Liver (tissue), 9 donors: ENCODE results near the gene SMCO1. TPM values are rescaled to one million over a fixed set of nuclear protein-coding genes. Genes with fewer than 3 reads are reported as not detected.

Experiments used
- DNase-seq: peaks from one replicate; pipeline ENCODE4 v3.0.0-alpha.2; 2017; ENCODE audit warnings: low spot score
- H3K27ac ChIP-seq, 2 donors: one replicate each; pipeline ENCODE4 v1.7.0; 2013; ENCODE audit warnings: inconsistent platforms in 2 of 2, low read length in 2 of 2, control low read depth in 1 of 2, low read depth in 1 of 2, mild to moderate bottlenecking in 1 of 2
- H3K27me3 ChIP-seq, 4 donors: one replicate each; pipeline versions ENCODE4 v1.6.1 to v1.7.0; 2013; ENCODE audit warnings: low read length in 3 of 4, inconsistent platforms in 1 of 4, mild to moderate bottlenecking in 1 of 4, moderate library complexity in 1 of 4; ENCODE audit not compliant: control insufficient read depth in 4 of 4, insufficient read depth in 4 of 4
- H3K36me3 ChIP-seq, 4 donors: one replicate each; pipeline versions ENCODE4 v1.6.1 to v1.7.0; 2013; ENCODE audit warnings: low read length in 3 of 4, mild to moderate bottlenecking in 3 of 4, low read depth in 1 of 4, moderate library complexity in 1 of 4; ENCODE audit not compliant: control insufficient read depth in 4 of 4, insufficient read depth in 3 of 4
- H3K4me1 ChIP-seq, 4 donors: one replicate each; pipeline versions ENCODE4 v1.6.1 to v1.7.0; 2013; ENCODE audit warnings: low read length in 3 of 4, mild to moderate bottlenecking in 3 of 4, moderate library complexity in 1 of 4; ENCODE audit not compliant: control insufficient read depth in 4 of 4, insufficient read depth in 4 of 4
- H3K4me3 ChIP-seq, 3 donors: one replicate each; pipeline versions ENCODE4 v1.6.1 to v1.7.0; 2013; ENCODE audit warnings: low read length in 3 of 3, control low read depth in 1 of 3, low read depth in 1 of 3, mild to moderate bottlenecking in 1 of 3
- H3K9ac ChIP-seq, 2 donors: one replicate each; pipeline ENCODE4 v1.7.0; 2013; ENCODE audit warnings: low read length in 2 of 2, mild to moderate bottlenecking in 2 of 2, moderate library complexity in 2 of 2, control low read depth in 1 of 2, low read depth in 1 of 2
- H3K9me3 ChIP-seq, 4 donors: one replicate each; pipeline versions ENCODE4 v1.6.1 to v1.7.0; 2013; ENCODE audit warnings: low read length in 3 of 4; ENCODE audit not compliant: control insufficient read depth in 4 of 4
- EGR1 ChIP-seq, 2 donors: IDR thresholded peaks; 2 replicates each; pipeline ENCODE4 v1.6.1; 2016 to 2018; ENCODE audit warnings: antibody characterized with exemption in 2 of 2, low read depth in 2 of 2
- FOXA1 ChIP-seq: IDR thresholded peaks from 2 replicates; pipeline ENCODE4 v1.6.1; 2016; ENCODE audit warnings: antibody characterized with exemption
- FOXA2 ChIP-seq: IDR thresholded peaks from 2 replicates; pipeline ENCODE4 v1.6.1; 2016; ENCODE audit warnings: antibody characterized with exemption
- GABPA ChIP-seq, 2 donors: IDR thresholded peaks in 1 of 2; conservative IDR thresholded peaks in 1 of 2; 2 replicates each; pipeline ENCODE4 v1.6.1; 2016; ENCODE audit warnings: antibody characterized with exemption in 2 of 2, mild to moderate bottlenecking in 1 of 2, moderate library complexity in 1 of 2
- HNF4A ChIP-seq, 2 donors: conservative IDR thresholded peaks; 2 replicates each; pipeline ENCODE4 v1.6.1; 2016; ENCODE audit warnings: antibody characterized with exemption in 2 of 2, mild to moderate bottlenecking in 2 of 2
- HNF4G ChIP-seq: IDR thresholded peaks from 2 replicates; pipeline ENCODE4 v1.6.1; 2016; ENCODE audit warnings: antibody characterized with exemption
- JUND ChIP-seq, 2 donors: IDR thresholded peaks; 2 replicates each; pipeline ENCODE4 v1.6.1; 2016; ENCODE audit warnings: antibody characterized with exemption in 2 of 2
- MAX ChIP-seq: IDR thresholded peaks from 2 replicates; pipeline ENCODE4 v1.6.1; 2016; ENCODE audit warnings: antibody characterized with exemption
- NR2F2 ChIP-seq: IDR thresholded peaks from 2 replicates; pipeline ENCODE4 v1.6.1; 2016; ENCODE audit warnings: antibody characterized with exemption
- RAD21 ChIP-seq, 2 donors: IDR thresholded peaks; 2 replicates each; pipeline ENCODE4 v1.6.1; 2016; ENCODE audit warnings: antibody characterized with exemption in 2 of 2, mild to moderate bottlenecking in 2 of 2
- REST ChIP-seq: IDR thresholded peaks from 2 replicates; pipeline ENCODE4 v1.6.1; 2016; ENCODE audit warnings: antibody characterized with exemption, mild to moderate bottlenecking
- RXRA ChIP-seq, 2 donors: IDR thresholded peaks; 2 replicates each; pipeline ENCODE4 v1.6.1; 2017 to 2018; ENCODE audit warnings: antibody characterized with exemption in 2 of 2, mild to moderate bottlenecking in 1 of 2
- SP1 ChIP-seq: IDR thresholded peaks from 2 replicates; pipeline ENCODE4 v1.6.1; 2018; ENCODE audit warnings: antibody characterized with exemption, mild to moderate bottlenecking
- TAF1 ChIP-seq: conservative IDR thresholded peaks from 2 replicates; pipeline ENCODE4 v1.6.1; 2016; ENCODE audit warnings: antibody characterized with exemption, mild to moderate bottlenecking
- YY1 ChIP-seq: IDR thresholded peaks from 2 replicates; pipeline ENCODE4 v1.6.1; 2016; ENCODE audit warnings: antibody characterized with exemption, mild to moderate bottlenecking
- ZBTB33 ChIP-seq: IDR thresholded peaks from 2 replicates; pipeline ENCODE4 v1.6.1; 2016; ENCODE audit warnings: antibody characterized with exemption
- WGBS: extraction: QIAGEN DNeasy Blood & Tissue Kit; methylation state at CpG from one replicate; pipeline ENCODE4 v1.1.7; 2013; 5-methylcytosine and 5-hydroxymethylcytosine counted together
- polyA plus RNA-seq, 2 donors: library from polyadenylated mRNA; stranded (reverse) in 1 of 2; unstranded in 1 of 2; fragments of 200-250 nt in 1 of 2; fragments of >200 nt in 1 of 2; fragmentation: Nextera tagmentation in 1 of 2; extraction: Ambion mirVana in 1 of 2; gene quantifications; one replicate each; pipeline versions ENCODE4 v1.2.1 to v1.2.3, GENCODE V29; 2013 to 2015
- total RNA-seq, 2 donors: library from RNA; depleted of rRNA; stranded (reverse); fragments of >200 nt; gene quantifications; one replicate each; pipeline ENCODE4 v1.2.3, GENCODE V29; 2014
- TF ChIP-seq, protein P1 (sequence below): fragments of 150-350 bp; IDR thresholded peaks from 2 replicates; pipeline ENCODE4 v1.5.1; 2017; ENCODE audit warnings: improper control_type of control experiment, low read depth, low read length; ENCODE audit not compliant: missing input control
- TF ChIP-seq, protein P2 (sequence below): IDR thresholded peaks from 2 replicates; pipeline ENCODE4 v1.6.1; 2016; ENCODE audit warnings: antibody characterized with exemption
- donor health status: healthy.
- donor health status: healthy.
- donor health status: healthy.
- donor health status: healthy.
- donor health status: healthy.

Gene SMCO1
- total and polyA plus RNA-seq, 4 donors = 0.05 TPM; not detected in 3

DNA sequence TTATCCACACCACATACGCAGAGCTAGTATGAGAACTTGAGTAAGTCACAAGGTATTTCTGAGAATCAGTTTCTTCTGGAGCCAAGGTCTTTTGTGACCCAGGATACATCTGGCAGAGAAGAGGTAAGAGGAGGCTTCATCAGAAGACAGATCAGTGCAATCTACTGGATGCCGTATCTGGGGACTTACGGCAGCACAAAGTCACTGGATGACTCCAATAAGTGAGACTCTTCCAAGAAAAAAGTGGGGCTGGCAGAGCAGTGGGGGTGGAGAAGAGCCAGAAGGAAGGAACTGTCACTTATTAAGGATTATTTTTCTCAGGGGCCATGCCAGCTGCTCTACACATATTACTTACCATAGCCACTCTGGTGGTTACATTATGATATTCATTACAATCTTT, 51.3 kb downstream of the SMCO1 start:
- no peak for TF ChIP-seq RAD21 (IDR thresholded peaks at IDR 0.05)
- no peak for TF ChIP-seq JUND (IDR thresholded peaks at IDR 0.05)
- no peak for TF ChIP-seq ZBTB33
- TF ChIP-seq NR2F2 = no peak
- TF ChIP-seq, protein P1, sequence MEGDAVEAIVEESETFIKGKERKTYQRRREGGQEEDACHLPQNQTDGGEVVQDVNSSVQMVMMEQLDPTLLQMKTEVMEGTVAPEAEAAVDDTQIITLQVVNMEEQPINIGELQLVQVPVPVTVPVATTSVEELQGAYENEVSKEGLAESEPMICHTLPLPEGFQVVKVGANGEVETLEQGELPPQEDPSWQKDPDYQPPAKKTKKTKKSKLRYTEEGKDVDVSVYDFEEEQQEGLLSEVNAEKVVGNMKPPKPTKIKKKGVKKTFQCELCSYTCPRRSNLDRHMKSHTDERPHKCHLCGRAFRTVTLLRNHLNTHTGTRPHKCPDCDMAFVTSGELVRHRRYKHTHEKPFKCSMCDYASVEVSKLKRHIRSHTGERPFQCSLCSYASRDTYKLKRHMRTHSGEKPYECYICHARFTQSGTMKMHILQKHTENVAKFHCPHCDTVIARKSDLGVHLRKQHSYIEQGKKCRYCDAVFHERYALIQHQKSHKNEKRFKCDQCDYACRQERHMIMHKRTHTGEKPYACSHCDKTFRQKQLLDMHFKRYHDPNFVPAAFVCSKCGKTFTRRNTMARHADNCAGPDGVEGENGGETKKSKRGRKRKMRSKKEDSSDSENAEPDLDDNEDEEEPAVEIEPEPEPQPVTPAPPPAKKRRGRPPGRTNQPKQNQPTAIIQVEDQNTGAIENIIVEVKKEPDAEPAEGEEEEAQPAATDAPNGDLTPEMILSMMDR = no peak
- no peak for TF ChIP-seq RXRA (IDR thresholded peaks at IDR 0.05)
- no peak for TF ChIP-seq SP1
- no peak for TF ChIP-seq HNF4G
- no peak for TF ChIP-seq GABPA (IDR thresholded peaks at IDR 0.05 in 1 of 2, conservative IDR thresholded peaks at IDR 0.05 in 1 of 2)
- TF ChIP-seq FOXA1 = no peak
- no peak for TF ChIP-seq REST
- TF ChIP-seq FOXA2 = no peak
- TF ChIP-seq, protein P2, sequence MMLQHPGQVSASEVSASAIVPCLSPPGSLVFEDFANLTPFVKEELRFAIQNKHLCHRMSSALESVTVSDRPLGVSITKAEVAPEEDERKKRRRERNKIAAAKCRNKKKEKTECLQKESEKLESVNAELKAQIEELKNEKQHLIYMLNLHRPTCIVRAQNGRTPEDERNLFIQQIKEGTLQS = no peak
- TF ChIP-seq HNF4A (conservative IDR thresholded peaks at IDR 0.05) = no peak
- TF ChIP-seq YY1 = no peak
- TF ChIP-seq MAX = no peak
- TF ChIP-seq EGR1 (IDR thresholded peaks at IDR 0.05; ENCODE audit: low read depth in 2 of 2) = no peak
- no peak for TF ChIP-seq TAF1
- WGBS = 98% methylated on average over 3 of the region's 3 CpGs
- Histone ChIP-seq H3K4me3 (no peak overlapping the region), H3K27me3 (no peaks in the 10 kb centered on the region), H3K4me1 (no peaks in the 10 kb centered on the region), H3K9ac (no peak overlapping the region), H3K9me3 (no peaks in the 10 kb centered on the region), H3K27ac (no peak overlapping the region), H3K36me3 (peaks cover 0 to 3% (median 0%) of the 10 kb centered on the region in 4 donors)
- DNase-seq = no peak

GRCh38 chr3:196463478-196463756, 51.7 kb downstream of the SMCO1 start:
- H3K4me3 ChIP-seq = no peak overlapping the region
- no peak overlapping the region for H3K27ac ChIP-seq

More at GRCh38 chr3:196463478-196463756, 51.7 kb downstream of the SMCO1 start:
- no peaks in the 10 kb centered on the region for H3K4me1 ChIP-seq
- DNase-seq = no peak
- H3K27me3 ChIP-seq = no peaks in the 10 kb centered on the region
- H3K9me3 ChIP-seq = no peaks in the 10 kb centered on the region
- WGBS = 97% methylated on average over 2 of the region's 2 CpGs
- H3K9ac ChIP-seq = no peak overlapping the region
- no peak for TF ChIP-seq EGR1 (IDR thresholded peaks at IDR 0.05; ENCODE audit: low read depth in 2 of 2)
- TF ChIP-seq TAF1 = no peak
- no peak for TF ChIP-seq ZBTB33
- TF ChIP-seq YY1 = no peak
- TF ChIP-seq FOXA2 = no peak
- TF ChIP-seq RAD21 (IDR thresholded peaks at IDR 0.05) = no peak
- no peak for TF ChIP-seq GABPA (IDR thresholded peaks at IDR 0.05 in 1 of 2, conservative IDR thresholded peaks at IDR 0.05 in 1 of 2)
- TF ChIP-seq, protein P1 = no peak
- H3K36me3 ChIP-seq = peaks cover 0 to 3% (median 0%) of the 10 kb centered on the region in 4 donors
